GM18858 (cell line): Measurements from ENCODE around the gene SLC16A4.
"Not testable (repeated sequence)": the region's sequence is repeated elsewhere in the genome, so short reads cannot be mapped to it uniquely, and the experiment has no call there.

Experiments used
- ATAC-seq: cut with Tn5 transposase; IDR thresholded peaks from one replicate; pipeline ENCODE4 v1.9.1; 2021; ENCODE audit not compliant: unreplicated experiment

SLC16A4 gene

GRCh38 chr1:110390692-110391245, at the start of gene SLC16A4:
TSS of gene SLC16A4 (minus strand) at chr1:110391026. CDS start at chr1:110389323, 1,703 bp downstream.
- ATAC-seq: no peak

- ATAC-seq: not testable (repeated sequence)
Measured at GRCh38 chr1:110439873-110440272, 49.0 kb upstream of the SLC16A4 start.

GRCh38 chr1:110438893-110439292, 48.1 kb upstream of the SLC16A4 start:
- ATAC-seq: no peak

- ATAC-seq: not testable (repeated sequence)
Measured at GRCh38 chr1:110437645-110438299, 46.9 kb upstream of the SLC16A4 start.

- no peak for ATAC-seq
Measured at GRCh38 chr1:110436635-110437034, 45.8 kb upstream of the SLC16A4 start.

- ATAC-seq: no peak
Measured at GRCh38 chr1:110434946-110435345, 44.1 kb upstream of the SLC16A4 start.

- ATAC-seq: no peak
Measured at GRCh38 chr1:110433803-110434202, 43.0 kb upstream of the SLC16A4 start.

GRCh38 chr1:110433213-110433612, 42.4 kb upstream of the SLC16A4 start:
- ATAC-seq: no peak

- no peak for ATAC-seq
Measured at GRCh38 chr1:110430901-110431300, 40.1 kb upstream of the SLC16A4 start.

GRCh38 chr1:110430366-110430765, 39.5 kb upstream of the SLC16A4 start:
- no peak for ATAC-seq

GRCh38 chr1:110428946-110429345, 38.1 kb upstream of the SLC16A4 start:
- ATAC-seq: no peak

- ATAC-seq: no peak
Measured at GRCh38 chr1:110426854-110427253, 36.0 kb upstream of the SLC16A4 start.

GRCh38 chr1:110425612-110426152, 34.9 kb upstream of the SLC16A4 start:
- ATAC-seq: no peak

GRCh38 chr1:110424699-110425611, 34.1 kb upstream of the SLC16A4 start:
- no peak for ATAC-seq

GRCh38 chr1:110420874-110421793, 30.3 kb upstream of the SLC16A4 start:
- ATAC-seq: no peak

GRCh38 chr1:110420023-110420662, 29.3 kb upstream of the SLC16A4 start:
- no peak for ATAC-seq

GRCh38 chr1:110418729-110419128, 27.9 kb upstream of the SLC16A4 start:
- no peak for ATAC-seq

- not testable (repeated sequence) for ATAC-seq
Measured at GRCh38 chr1:110413045-110413444, 22.2 kb upstream of the SLC16A4 start.

- no peak for ATAC-seq
Measured at GRCh38 chr1:110412576-110412975, 21.8 kb upstream of the SLC16A4 start.

- ATAC-seq: no peak
Measured at GRCh38 chr1:110411173-110411735, 20.4 kb upstream of the SLC16A4 start.
